ENCODE measurements around the gene AUP1. TPM values are rescaled to one million over a fixed set of nuclear protein-coding genes. Genes with fewer than 3 reads are reported as not detected.

AUP1 gene
- total and polyA plus RNA-seq, 2 donors (not counting 3 experiments of a cell fraction or from before 2014, with no cell fraction given) = 103 to 187 TPM

DNA sequence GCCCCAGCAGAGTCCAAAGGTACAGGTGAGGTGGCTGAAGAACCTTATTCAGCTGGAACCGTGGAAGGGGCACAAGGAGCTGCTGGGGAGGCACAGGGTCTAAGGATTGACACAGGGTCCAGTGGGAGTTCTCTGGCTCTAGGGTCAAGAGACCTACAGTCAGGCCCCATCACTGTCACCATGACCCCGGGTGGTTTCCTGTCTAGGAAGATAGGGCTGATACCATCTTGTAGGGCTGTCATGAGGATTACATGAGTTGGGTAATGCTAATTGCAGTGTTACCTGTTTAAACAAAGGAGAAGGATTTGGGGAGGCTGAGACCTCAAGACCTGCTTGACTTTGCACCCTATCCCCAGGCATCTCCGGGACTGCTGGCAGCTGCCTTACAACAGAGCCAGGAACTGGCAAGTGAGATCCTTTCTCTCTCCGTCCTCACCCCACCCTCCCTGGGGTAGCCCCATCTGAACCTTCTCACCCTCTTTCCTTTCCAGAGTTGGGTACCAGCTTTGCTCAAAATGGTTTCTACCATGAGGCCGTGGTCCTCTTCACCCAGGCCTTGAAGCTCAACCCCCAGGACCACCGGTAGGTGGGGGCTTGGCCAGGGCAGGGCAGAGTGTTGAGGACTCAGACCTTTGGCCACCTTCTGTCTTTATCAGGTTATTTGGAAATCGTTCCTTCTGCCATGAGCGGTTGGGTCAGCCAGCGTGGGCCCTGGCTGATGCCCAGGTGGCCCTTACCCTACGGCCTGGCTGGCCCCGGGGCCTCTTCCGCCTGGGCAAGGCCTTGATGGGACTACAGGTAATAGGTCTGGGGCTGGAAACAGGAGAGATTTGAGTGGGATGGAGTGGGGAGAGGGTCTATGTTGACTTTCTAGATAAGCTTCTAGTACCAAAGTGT lies 37.6 kb downstream of the AUP1 start:
- intact Hi-C loops (cut with micrococcal nuclease) = no loop called here
- no TSS peak for BruUV-seq (replicated peaks)

More for the DNA sequence above, 37.6 kb downstream of the AUP1 start:
- TF ChIP-seq, protein P1, sequence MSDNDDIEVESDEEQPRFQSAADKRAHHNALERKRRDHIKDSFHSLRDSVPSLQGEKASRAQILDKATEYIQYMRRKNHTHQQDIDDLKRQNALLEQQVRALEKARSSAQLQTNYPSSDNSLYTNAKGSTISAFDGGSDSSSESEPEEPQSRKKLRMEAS (IDR thresholded peaks at IDR 0.05; ENCODE audit: insufficient read depth, insufficient read length) = no peak
- TF ChIP-seq POLR2AphosphoS5 (IDR thresholded peaks at IDR 0.05; ENCODE audit: insufficient read depth, low read depth, low read length) (no peak), FOS (IDR thresholded peaks at IDR 0.05; ENCODE audit: borderline replicate concordance, insufficient read depth, low read length) (no peak), JUN (IDR thresholded peaks at IDR 0.05; ENCODE audit: borderline replicate concordance, insufficient read depth, insufficient read length, low read depth) (no peak), GATA2 (IDR thresholded peaks at IDR 0.05; ENCODE audit: insufficient read depth, insufficient read length, low read depth, low read length) (no peak), MYC (IDR thresholded peaks at IDR 0.05; ENCODE audit: low read depth, low read length) (no peak), POLR2A (IDR thresholded peaks at IDR 0.05; ENCODE audit: low read depth, low read length) (no peak), CTCF (IDR thresholded peaks at IDR 0.05; ENCODE audit: extremely low read depth in 1 of 2, insufficient read depth in 1 of 2, low read depth in 1 of 2, low read length in 2 of 2) (no peak), EZH2 (IDR thresholded peaks at IDR 0.05; ENCODE audit: borderline replicate concordance, low read depth, low read length, severe bottlenecking) (no peak)
- H3K27ac ChIP-seq (ENCODE audit: insufficient read depth, low read depth, low read length) = no peak overlapping the region
- no peak overlapping the region for H3K4me3 ChIP-seq (replicated peaks in 1 of 3; ENCODE audit: insufficient read depth in 1 of 3, low read depth in 1 of 3, low read length in 3 of 3)
- H3K4me1 ChIP-seq (ENCODE audit: control insufficient read depth, extremely low read depth, insufficient read depth, low read length) = peaks cover 5% of the 10 kb centered on the region
- DNase-seq (ENCODE audit: low read depth, low spot score) = no peak
- ChIA-PET CTCF (no interaction called here), POLR2A (no interaction called here)
- H3K9me1 ChIP-seq (replicated peaks; ENCODE audit: control insufficient read depth, extremely low read depth, insufficient read depth, low read length) = no peaks in the 10 kb centered on the region
- H3K9me3 ChIP-seq (replicated peaks; ENCODE audit: control insufficient read depth, insufficient read depth, low read length) = no peaks in the 10 kb centered on the region
- H3K79me2 ChIP-seq (ENCODE audit: control insufficient read depth, insufficient read depth, low read length) = no peaks in the 10 kb centered on the region
- no peak overlapping the region for H3K9ac ChIP-seq (replicated peaks; ENCODE audit: extremely low read depth, insufficient read depth, low read length)
- H2AFZ ChIP-seq (ENCODE audit: low read depth, low read length) = no peak overlapping the region
- H3K36me3 ChIP-seq (ENCODE audit: control insufficient read depth in 2 of 2, extremely low read depth in 1 of 2, insufficient read depth in 2 of 2, low read length in 2 of 2) = peaks cover 3 to 14% of the 10 kb centered on the region in 2 experiments
- no peaks in the 10 kb centered on the region for H4K20me1 ChIP-seq (replicated peaks; ENCODE audit: control insufficient read depth, extremely low read depth, insufficient read depth, low read length)
- H3K4me2 ChIP-seq (ENCODE audit: insufficient read depth, low read length) = no peak overlapping the region
- peaks cover 0 to 1% of the 10 kb centered on the region in 2 experiments for H3K27me3 ChIP-seq (ENCODE audit: control insufficient read depth in 2 of 2, insufficient read depth in 2 of 2, low read length in 2 of 2)
- FAIRE-seq = no peak
- dilution Hi-C loops (cut with MboI; ENCODE audit: extremely low pct_ligation_motif_present, low sequenced_read_pairs) = no loop called here

Measured in endothelial cell of umbilical vein (primary cell).